A549 (cell line): ENCODE results near the gene TNIK. TPM values are rescaled to one million over a fixed set of nuclear protein-coding genes. Genes with fewer than 3 reads are reported as not detected.

Source experiments
- ATAC-seq, 2 experiments: fragments of 200-7000 bp in 1 of 2; fragments of >200 bp in 1 of 2; cut with Nextera tagmentation in 1 of 2; cut with Tn5 transposase in 1 of 2; 3 replicates each; pipeline versions ENCODE4 v1.8.0 to v1.9.1; 2018 to 2020; ENCODE audit warnings: mild to moderate bottlenecking in 1 of 2, moderate library complexity in 1 of 2
- CTCF ChIA-PET: fragments of 300-600 bp; sonication (Branson Sonifier 250); formaldehyde crosslinking; extraction: SDS; loops from one replicate; lab custom pipeline; 2021; ENCODE audit warnings: antibody characterized with exemption, inconsistent platforms; lab: Yijun Ruan, JAX
- POLR2A ChIA-PET: fragments of 350-600 bp; formaldehyde crosslinking; extraction: SDS; loops from one replicate; lab custom pipeline; 2021; ENCODE audit warnings: antibody characterized with exemption, inconsistent platforms; lab: Yijun Ruan, JAX
- DNase-seq, 2 experiments: peaks; one replicate each; pipeline versions ENCODE4 v3.0.0 to v3.0.0-alpha.2; 2011 to 2016; ENCODE audit warnings: low read depth in 1 of 2, low spot score in 1 of 2
- FAIRE-seq: peaks from 2 replicates; lab custom pipeline; 2011; peaks lifted over from hg19 to GRCh38; lab: Jason Lieb, UNC
- H3K27ac ChIP-seq, 2 experiments: fragments of >200 bp; sonication (Bioruptor Twin); formaldehyde crosslinking; 3 replicates each; pipeline ENCODE4 v1.5.1; 2016 to 2017
- H3K4me1 ChIP-seq: fragments of >200 bp; sonication (Bioruptor Twin); formaldehyde crosslinking; 3 replicates; pipeline ENCODE4 v1.6.1; 2016
- H3K4me2 ChIP-seq: fragments of >200 bp; sonication (Bioruptor Twin); formaldehyde crosslinking; 3 replicates; pipeline ENCODE4 v1.6.1; 2016
- H3K4me3 ChIP-seq: fragments of >200 bp; sonication (Bioruptor Twin); formaldehyde crosslinking; 3 replicates; pipeline ENCODE4 v1.5.1; 2016
- H3K9me3 ChIP-seq: fragments of >200 bp; sonication (Bioruptor Twin); formaldehyde crosslinking; 3 replicates; pipeline ENCODE4 v1.6.1; 2016
- ATOH8 ChIP-seq: fragments of 250-450 bp; sonication (Bioruptor Pico); IDR thresholded peaks from 2 replicates; pipeline ENCODE4 v1.5.0; 2020; ENCODE audit warnings: low read depth, mild to moderate bottlenecking, moderate library complexity
- BCL3 ChIP-seq: fragments of >200 bp; sonication (Bioruptor Twin); formaldehyde crosslinking; IDR thresholded peaks from 3 replicates; pipeline ENCODE4 v1.6.1; 2016
- CBX2 ChIP-seq: fragments of 200-600 bp; sonication (generic); IDR thresholded peaks from 2 replicates; pipeline ENCODE4 v1.6.1; 2016; ENCODE audit warnings: low read depth, mild to moderate bottlenecking, borderline replicate concordance
- CEBPB ChIP-seq, 2 experiments: fragments of >200 bp in 1 of 2; sonication (Bioruptor Twin) in 1 of 2; formaldehyde crosslinking in 1 of 2; IDR thresholded peaks; 2 replicates each; pipeline ENCODE4 v1.6.1; 2012 to 2016
- CHD2 ChIP-seq: fragments of 150-350 bp; IDR thresholded peaks from 2 replicates; pipeline ENCODE4 v1.6.1; 2014; ENCODE audit warnings: low read length; ENCODE audit not compliant: partially characterized antibody
- CTCF ChIP-seq: fragments of >200 bp; sonication (Bioruptor Twin); formaldehyde crosslinking; IDR thresholded peaks from 3 replicates; pipeline ENCODE4 v1.5.1; 2016
- EP300 ChIP-seq, 2 experiments: fragments of >200 bp; sonication (Bioruptor Twin); formaldehyde crosslinking; IDR thresholded peaks; 2 replicates in 1 of 2; 3 replicates in 1 of 2; pipeline ENCODE4 v1.6.1; 2016 to 2017
- ESRRA ChIP-seq: fragments of 150-350 bp; IDR thresholded peaks from 2 replicates; pipeline ENCODE4 v1.6.1; 2014; ENCODE audit warnings: mild to moderate bottlenecking, low read length, borderline replicate concordance
- HES2 ChIP-seq: fragments of >200 bp; sonication (Bioruptor Twin); formaldehyde crosslinking; IDR thresholded peaks from 2 replicates; pipeline ENCODE4 v1.6.1; 2016
- HMGXB4 ChIP-seq: fragments of 250-450 bp; sonication (Bioruptor Pico); IDR thresholded peaks from 2 replicates; pipeline ENCODE4 v1.5.0; 2021; ENCODE audit warnings: mild to moderate bottlenecking, moderate library complexity, borderline replicate concordance
- HOXB5 ChIP-seq: fragments of 250-450 bp; sonication (Bioruptor Pico); IDR thresholded peaks from 2 replicates; pipeline ENCODE4 v1.5.0; 2020; ENCODE audit warnings: mild to moderate bottlenecking, moderate library complexity
- KDM1A ChIP-seq: fragments of 200-600 bp; sonication (generic); IDR thresholded peaks from 2 replicates; pipeline ENCODE4 v1.6.1; 2016; ENCODE audit warnings: low read depth, mild to moderate bottlenecking
- MAFK ChIP-seq: fragments of 450-650 bp; IDR thresholded peaks from 2 replicates; pipeline ENCODE4 v1.6.1; 2014; ENCODE audit not compliant: partially characterized antibody
- MAX ChIP-seq: IDR thresholded peaks from 2 replicates; pipeline ENCODE4 v1.6.1; 2012
- MAZ ChIP-seq: fragments of 150-350 bp; IDR thresholded peaks from 2 replicates; pipeline ENCODE4 v1.6.1; 2014; ENCODE audit warnings: antibody characterized with exemption, low read depth, low read length, borderline replicate concordance
- PBX3 ChIP-seq: IDR thresholded peaks from 2 replicates; pipeline ENCODE4 v1.6.1; 2012
- RAD21 ChIP-seq, 2 experiments: fragments of >200 bp in 1 of 2; sonication (Bioruptor Twin) in 1 of 2; formaldehyde crosslinking in 1 of 2; IDR thresholded peaks in 1 of 2; conservative IDR thresholded peaks in 1 of 2; 2 replicates in 1 of 2; 3 replicates in 1 of 2; pipeline ENCODE4 v1.6.1; 2012 to 2018; ENCODE audit warnings: inconsistent platforms in 1 of 2
- RCOR1 ChIP-seq: fragments of 150-350 bp; IDR thresholded peaks from 2 replicates; pipeline ENCODE4 v1.6.1; 2014; ENCODE audit warnings: antibody characterized with exemption, low read length, low read depth
- REST ChIP-seq: fragments of 200-600 bp; sonication (generic); IDR thresholded peaks from 2 replicates; pipeline ENCODE4 v1.6.1; 2016; ENCODE audit warnings: antibody characterized with exemption, mild to moderate bottlenecking, moderate library complexity
- SREBF2 ChIP-seq: fragments of 450-650 bp; IDR thresholded peaks from 2 replicates; pipeline ENCODE4 v1.6.1; 2014; ENCODE audit warnings: mild to moderate bottlenecking, moderate library complexity
- TFCP2L1 ChIP-seq: fragments of 250-450 bp; sonication (Bioruptor Pico); IDR thresholded peaks from 2 replicates; pipeline ENCODE4 v1.5.0; 2021; ENCODE audit warnings: mild to moderate bottlenecking
- ZC3H11A ChIP-seq: fragments of 450-650 bp; IDR thresholded peaks from 2 replicates; pipeline ENCODE4 v1.6.1; 2014; ENCODE audit warnings: antibody characterized with exemption, mild to moderate bottlenecking
- ZFP36 ChIP-seq: fragments of 450-650 bp; IDR thresholded peaks from 2 replicates; pipeline ENCODE4 v1.6.1; 2014; ENCODE audit warnings: borderline replicate concordance; ENCODE audit not compliant: partially characterized antibody
- ZNF302 ChIP-seq: fragments of 250-450 bp; sonication (Bioruptor Pico); IDR thresholded peaks from 2 replicates; pipeline ENCODE4 v1.9.0; 2021; ENCODE audit warnings: inconsistent platforms, mild to moderate bottlenecking, moderate library complexity
- WGBS: methylation state at CpG from one replicate; pipeline ENCODE4 v1.1.6; 2017; ENCODE audit errors: missing lambda C conversion rate; 5-methylcytosine and 5-hydroxymethylcytosine counted together
- polyA plus RNA-seq, 4 experiments: library from polyadenylated mRNA; depleted of rRNA in 3 of 4; stranded (reverse); fragments of >200 nt; fragmentation: RNase III in 1 of 4; extraction: RNeasy Plus Mini Kit Qiagen cat#74134 plus additional on column Dnase treatment in 1 of 4; gene quantifications; 2 replicates in 3 of 4; 3 replicates in 1 of 4; pipeline ENCODE4 v1.2.3, GENCODE V29; 2011 to 2017

TNIK gene
- polyA plus RNA-seq, 2 of the 4 experiments (the other 2 are of a cell fraction), result 1.6 to 1.8 TPM

- Histone ChIP-seq H3K4me3 (no peak overlapping the region), H3K9me3 (no peaks in the 10 kb centered on the region), H3K4me2 (no peak overlapping the region), H3K27ac (no peak overlapping the region), H3K4me1 (peaks cover 25% of the 10 kb centered on the region)
- WGBS, result 91% methylated on average over 1 of the region's 1 CpG
- ATAC-seq (no peak), DNase-seq (no peak), FAIRE-seq (no peak)
- ChIA-PET CTCF (interaction anchor here (1.0 to 1.9 kb wide), 4 partner anchors 11 to 106 kb away, joined by 3 to 8 read pairs (median 4); no protein-coding TSS in a partner anchor), POLR2A (no interaction called here)
- TF ChIP-seq ZFP36, result no peak
- no peak for TF ChIP-seq ZNF302 (CRISPR knock-in tag)
- no peak for TF ChIP-seq HOXB5
- no peak for TF ChIP-seq SREBF2
- TF ChIP-seq CTCF, result no peak
- no peak for TF ChIP-seq CBX2
- TF ChIP-seq EP300 (IDR thresholded peaks at IDR 0.05), result no peak
- no peak for TF ChIP-seq CHD2
- no peak for TF ChIP-seq HMGXB4 (CRISPR knock-in tag)
Measured at GRCh38 chr3:171061749-171062148, 398.5 kb downstream of the TNIK start.

- no peaks in the 10 kb centered on the region for H3K9me3 ChIP-seq
- DNase-seq, result no peak
- H3K4me1 ChIP-seq, result peaks cover 41% of the 10 kb centered on the region
- H3K4me2 ChIP-seq, result no peak overlapping the region
- no peak overlapping the region for H3K27ac ChIP-seq
- POLR2A ChIA-PET, result no interaction called here
- FAIRE-seq, result no peak
- H3K4me3 ChIP-seq, result no peak overlapping the region
- 73% methylated on average over 3 of the region's 3 CpGs for WGBS
- CTCF ChIA-PET, result interaction anchor here (1.2 kb wide), 1 partner anchor 10 kb away, joined by 3 read pairs; no protein-coding TSS in a partner anchor
- no peak for ATAC-seq
- TF ChIP-seq ESRRA, result no peak
- TF ChIP-seq BCL3, result no peak
- TF ChIP-seq CEBPB (IDR thresholded peaks at IDR 0.05), result no peak
- TF ChIP-seq RCOR1, result no peak
- no peak for TF ChIP-seq MAFK
- no peak for TF ChIP-seq REST
- TF ChIP-seq PBX3, result no peak
- TF ChIP-seq ZC3H11A, result no peak
- TF ChIP-seq MAZ, result no peak
- no peak for TF ChIP-seq MAX
- no peak for TF ChIP-seq TFCP2L1 (CRISPR knock-in tag)
- no peak for TF ChIP-seq SREBF2
- TF ChIP-seq HES2, result no peak
- TF ChIP-seq ATOH8, result no peak
- TF ChIP-seq CHD2, result no peak
- no peak for TF ChIP-seq KDM1A
- no peak for TF ChIP-seq RAD21 (conservative IDR thresholded peaks at IDR 0.05 in 1 of 2, IDR thresholded peaks at IDR 0.05 in 1 of 2)
Measured at GRCh38 chr3:171059978-171060377, 400.2 kb downstream of the TNIK start.
